GM19397 (cell line): Measurements from ENCODE around the gene ATP5PD.

Experiments used
- ATAC-seq: cut with Tn5 transposase; IDR thresholded peaks from one replicate; pipeline ENCODE4 v1.9.1; 2021; ENCODE audit warnings: mild to moderate bottlenecking, moderate library complexity; ENCODE audit not compliant: unreplicated experiment

ATP5PD gene

DNA sequence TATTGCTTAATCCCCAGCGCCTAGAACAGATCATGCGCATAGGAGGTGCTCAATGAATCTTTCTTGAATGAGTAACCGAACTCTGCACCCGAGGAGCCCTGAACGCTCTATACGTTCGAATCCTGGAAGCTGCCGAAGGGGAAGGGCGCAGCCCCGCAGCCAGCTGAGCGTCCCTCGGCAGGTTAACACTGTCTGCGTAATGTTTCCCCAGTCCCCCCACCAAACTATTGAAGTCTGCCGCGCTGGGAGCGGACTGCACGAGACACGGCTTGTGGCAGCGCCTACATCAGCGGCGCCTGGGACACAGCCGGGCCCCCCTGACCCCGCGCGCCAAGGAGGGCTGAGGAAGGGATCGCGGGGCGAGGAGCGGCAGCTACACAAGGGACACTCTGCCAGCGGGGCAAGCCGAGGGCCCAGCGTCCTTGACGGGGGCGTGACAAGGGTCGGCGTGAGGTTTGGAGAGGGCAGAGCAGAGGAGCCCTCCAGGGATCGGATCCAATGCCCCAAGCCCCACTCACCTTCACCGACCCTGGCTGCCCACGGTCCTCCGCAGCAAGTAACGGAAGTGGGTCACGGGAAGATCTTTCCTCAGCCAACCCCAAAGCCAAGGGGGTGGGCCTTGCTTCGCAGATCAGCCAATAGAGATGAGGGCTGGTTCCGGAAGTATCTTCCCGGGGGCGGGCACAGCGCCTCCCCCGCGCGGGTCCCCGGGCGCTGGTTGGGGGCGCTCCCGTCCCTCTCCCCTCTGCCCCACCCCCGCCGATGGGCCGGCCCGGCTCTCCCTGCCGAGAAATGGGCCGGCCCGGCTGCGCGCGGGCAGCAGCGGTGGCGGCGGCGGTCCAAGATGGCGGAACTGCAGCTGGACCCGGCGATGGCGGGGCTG, at the start of gene ATP5PD, which contains the start of gene KCTD2:
Gene ATP5PD (minus strand): TSS at position 563 of the 883 bp plus-strand sequence. CDS start 4,319 bp downstream, outside the sequence.
Gene KCTD2 (plus strand): TSS at position 819 of the 883 bp plus-strand sequence. CDS start 26 bp downstream, at position 845.
- ATAC-seq = peak; percentile 90

- no peak for ATAC-seq
These were observed 49.4 kb upstream of the ATP5PD start for GRCh38 chr17:75096082-75096625.

- no peak for ATAC-seq
These were observed 48.2 kb upstream of the ATP5PD start for GRCh38 chr17:75094871-75095399.

DNA sequence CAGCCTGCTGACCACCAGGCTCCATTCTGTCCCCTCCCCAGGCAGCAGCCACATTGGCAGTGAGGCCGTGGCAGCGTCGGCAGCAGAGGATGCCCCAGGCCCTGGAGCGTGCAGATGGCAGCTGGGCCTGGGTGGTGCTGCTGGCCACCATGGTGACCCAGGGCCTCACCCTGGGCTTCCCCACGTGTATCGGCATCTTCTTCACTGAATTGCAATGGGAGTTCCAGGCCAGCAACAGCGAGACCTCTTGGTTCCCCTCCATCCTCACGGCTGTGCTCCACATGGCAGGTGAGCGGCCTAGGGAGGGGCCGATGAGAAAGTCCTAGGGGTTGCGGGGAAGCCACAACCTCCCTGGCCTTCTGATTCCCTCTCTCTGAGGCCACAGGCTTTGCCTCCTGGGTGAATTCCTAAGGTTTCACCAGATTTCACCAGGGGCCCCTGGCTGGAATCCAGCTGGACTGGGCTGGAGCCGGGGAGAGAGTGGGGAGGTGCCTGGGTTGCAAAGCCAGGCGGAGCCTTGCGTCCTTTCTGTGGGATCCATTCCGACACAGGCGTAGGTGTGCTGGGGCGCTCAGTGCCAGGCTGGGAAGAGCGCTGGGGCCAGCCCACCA, 46.9 kb upstream of the ATP5PD start:
- ATAC-seq = no peak

- ATAC-seq = no peak
These were observed 45.1 kb upstream of the ATP5PD start for GRCh38 chr17:75091855-75092327.

DNA sequence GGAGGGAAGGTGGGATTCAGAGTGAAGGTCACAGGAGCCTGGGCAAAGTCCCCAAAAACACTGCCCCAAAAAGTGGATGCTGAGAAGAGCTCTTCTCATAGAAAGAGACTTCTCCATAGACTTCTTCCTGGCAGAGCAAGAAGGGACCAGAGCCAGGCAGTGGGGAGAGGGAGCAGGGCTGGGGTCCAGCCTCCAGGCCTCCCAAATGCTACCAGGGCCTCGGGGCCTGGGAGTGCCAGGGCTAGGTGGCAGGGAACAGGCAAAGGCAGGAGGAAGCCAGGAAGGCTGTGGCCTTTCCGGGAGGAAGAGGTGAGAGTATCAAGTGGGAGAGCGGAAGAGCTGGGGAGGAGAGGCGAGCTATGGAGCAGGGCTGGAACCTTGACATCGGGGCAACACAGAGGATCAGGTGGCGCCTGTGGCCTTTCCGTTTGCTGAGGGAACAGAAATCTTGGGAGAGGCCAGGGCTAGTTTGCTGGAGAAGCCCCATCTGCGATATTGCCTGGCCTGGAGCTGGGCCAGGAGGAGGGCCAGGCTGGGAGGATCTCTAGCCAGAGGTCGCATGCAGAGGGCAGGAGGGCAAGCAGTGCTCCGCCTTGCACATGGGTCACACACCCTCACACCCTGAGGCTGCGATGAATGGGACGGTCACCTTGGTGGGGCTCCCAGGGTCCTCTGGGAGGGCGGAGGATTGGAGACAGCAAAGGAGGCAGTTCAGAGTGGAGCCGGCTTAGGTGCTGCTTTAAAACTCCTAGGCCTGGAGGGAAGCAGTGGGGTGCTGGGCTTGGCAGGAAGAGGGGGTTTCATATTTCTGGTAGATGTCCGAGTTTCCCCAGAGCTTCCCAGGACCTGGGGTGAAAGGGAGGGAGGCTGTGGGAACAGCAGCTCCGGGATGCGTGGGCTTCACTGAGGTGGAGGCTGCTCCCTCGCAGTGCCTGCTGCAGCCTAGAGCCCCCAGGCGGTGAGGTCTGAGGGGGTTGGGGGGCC, 44.4 kb upstream of the ATP5PD start:
- no peak for ATAC-seq

DNA sequence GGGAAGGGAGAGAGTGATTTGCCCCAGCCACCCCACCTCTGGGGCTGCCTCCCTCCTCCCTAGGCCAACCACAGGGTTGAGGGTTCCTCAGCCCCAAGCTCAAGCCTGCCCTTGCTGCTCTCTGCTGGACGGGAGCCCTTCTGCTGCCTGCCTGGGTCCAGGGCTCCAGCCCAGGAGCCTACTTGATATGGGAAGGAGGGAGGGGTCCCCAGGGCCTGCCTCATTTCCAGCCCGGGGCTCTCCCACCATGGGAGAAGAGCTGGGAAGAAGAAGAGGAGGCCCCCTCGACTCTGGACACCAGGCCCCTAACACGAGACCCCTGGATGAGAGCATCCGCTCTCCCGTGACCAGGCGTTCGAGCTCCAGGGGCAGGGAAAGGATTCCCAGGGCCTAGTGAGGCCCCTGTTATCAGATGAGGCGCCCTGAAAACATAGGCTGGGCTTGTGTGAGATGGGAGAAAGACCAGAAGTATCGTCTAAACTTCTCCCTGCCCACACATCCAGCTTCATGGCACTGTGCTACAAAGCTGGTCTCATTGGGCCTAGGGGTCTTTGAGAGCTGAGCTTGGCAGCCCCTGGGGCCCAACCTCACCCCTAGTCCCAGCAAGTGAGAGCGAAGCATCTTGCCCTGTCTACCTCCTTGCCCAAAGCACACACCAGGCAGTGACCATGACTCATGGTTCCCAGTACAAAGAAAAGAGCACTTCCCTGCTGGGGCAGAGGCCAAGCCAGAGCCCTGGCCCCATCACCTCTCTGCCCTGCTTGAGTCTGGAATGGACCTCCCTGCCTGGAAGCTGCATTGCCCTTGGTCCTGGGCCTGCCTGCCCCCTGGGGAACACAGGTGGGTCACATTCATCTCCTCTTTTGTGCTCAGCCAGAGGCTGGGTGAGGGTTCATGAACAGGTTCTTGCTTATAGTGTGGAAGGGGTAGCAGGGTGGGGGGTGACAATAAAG, 42.0 kb upstream of the ATP5PD start:
- no peak for ATAC-seq

- no peak for ATAC-seq
These were observed 41.0 kb upstream of the ATP5PD start, which contains the start of gene SLC16A5 for GRCh38 chr17:75087558-75088453. Gene SLC16A5, plus strand, starts transcription at chr17:75087954. Its CDS starts 5,683 bp downstream, at chr17:75093637.

DNA sequence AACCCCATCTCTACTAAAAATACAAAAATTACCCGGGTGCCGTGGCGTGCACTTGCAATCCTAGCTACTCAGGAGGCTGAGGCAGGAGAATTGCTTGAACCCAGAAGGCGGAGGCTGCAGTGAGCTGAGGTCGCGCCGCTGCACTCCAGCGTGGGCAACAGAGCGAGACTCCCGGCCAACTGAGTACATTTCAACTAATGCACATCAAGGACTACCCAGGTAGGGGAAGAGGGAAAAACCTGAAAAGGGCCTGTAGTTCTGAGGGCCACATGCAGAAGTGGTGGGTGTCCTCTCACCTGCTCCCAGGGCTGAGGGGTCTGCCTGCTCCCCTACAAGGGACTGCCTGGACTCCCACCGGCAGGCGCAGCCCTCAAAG, 40.4 kb upstream of the ATP5PD start:
- no peak for ATAC-seq

GRCh38 chr17:75086496-75087181, 39.9 kb upstream of the ATP5PD start:
- ATAC-seq = no peak

- no peak for ATAC-seq
These were observed 37.4 kb upstream of the ATP5PD start for GRCh38 chr17:75084039-75084660.

DNA sequence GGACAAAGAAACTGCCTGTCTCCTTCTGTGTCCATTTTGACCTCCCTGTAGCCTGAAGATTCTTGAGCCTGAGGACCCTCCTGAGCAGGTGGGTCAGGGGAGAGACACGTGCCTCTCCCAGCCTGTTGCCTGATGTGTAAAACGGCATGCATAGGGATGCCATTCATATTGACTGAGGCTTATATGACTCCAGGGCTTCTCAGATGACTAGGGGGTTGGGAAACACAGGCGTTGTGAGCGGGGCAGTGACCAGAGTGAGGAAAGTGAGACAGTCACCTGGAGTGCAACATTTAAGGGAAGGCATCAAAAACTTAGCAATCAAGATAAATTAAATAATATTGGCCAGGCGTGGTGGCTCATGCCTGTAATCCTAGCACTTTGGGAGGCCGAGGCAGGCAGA, 35.9 kb upstream of the ATP5PD start:
- no peak for ATAC-seq

DNA sequence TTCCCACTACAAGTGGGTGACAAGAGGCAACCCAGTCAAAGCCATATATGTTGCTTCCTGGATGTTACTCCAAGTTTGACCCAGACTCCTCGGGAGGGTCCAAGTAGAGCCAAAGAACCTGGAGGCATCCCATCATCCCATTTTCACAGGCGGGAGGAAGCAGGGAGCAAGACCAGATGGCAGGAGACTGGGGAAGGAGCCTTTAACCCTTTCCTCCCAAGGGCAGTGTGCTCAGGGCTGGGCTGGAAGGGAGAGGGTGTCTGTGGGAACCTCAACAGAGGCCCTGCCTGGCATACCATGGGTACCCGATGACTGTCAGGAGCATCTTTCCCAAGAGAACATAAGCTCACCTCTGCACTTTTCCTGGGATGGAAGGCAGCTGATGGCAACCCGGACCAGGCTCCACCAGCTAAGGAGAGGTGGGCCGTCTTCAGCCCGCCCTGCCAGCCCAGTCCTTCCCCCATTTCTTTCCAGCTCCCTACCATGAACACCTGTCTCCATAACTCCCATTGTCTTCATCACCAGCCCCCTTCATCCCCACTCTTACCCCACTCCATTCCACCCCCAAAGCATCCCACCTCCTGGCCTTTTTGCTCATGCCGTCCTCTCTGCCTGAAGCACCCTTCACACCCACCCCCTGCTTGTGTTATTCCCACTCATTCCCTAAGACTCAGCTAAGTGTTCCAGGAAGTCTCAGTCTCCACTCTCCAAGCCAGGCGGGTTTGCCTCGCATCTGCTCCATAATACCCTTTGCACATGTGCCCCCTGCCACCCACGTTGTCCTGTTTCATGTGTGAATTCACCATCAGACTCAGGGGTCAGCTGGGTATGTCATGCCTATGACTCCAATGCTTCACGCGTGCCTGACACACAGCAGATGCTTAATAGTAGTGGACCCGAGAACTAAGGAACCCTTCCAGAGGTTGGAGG, 35.1 kb upstream of the ATP5PD start:
- no peak for ATAC-seq

- ATAC-seq = no peak
These were observed 32.2 kb upstream of the ATP5PD start for GRCh38 chr17:75079023-75079373.

DNA sequence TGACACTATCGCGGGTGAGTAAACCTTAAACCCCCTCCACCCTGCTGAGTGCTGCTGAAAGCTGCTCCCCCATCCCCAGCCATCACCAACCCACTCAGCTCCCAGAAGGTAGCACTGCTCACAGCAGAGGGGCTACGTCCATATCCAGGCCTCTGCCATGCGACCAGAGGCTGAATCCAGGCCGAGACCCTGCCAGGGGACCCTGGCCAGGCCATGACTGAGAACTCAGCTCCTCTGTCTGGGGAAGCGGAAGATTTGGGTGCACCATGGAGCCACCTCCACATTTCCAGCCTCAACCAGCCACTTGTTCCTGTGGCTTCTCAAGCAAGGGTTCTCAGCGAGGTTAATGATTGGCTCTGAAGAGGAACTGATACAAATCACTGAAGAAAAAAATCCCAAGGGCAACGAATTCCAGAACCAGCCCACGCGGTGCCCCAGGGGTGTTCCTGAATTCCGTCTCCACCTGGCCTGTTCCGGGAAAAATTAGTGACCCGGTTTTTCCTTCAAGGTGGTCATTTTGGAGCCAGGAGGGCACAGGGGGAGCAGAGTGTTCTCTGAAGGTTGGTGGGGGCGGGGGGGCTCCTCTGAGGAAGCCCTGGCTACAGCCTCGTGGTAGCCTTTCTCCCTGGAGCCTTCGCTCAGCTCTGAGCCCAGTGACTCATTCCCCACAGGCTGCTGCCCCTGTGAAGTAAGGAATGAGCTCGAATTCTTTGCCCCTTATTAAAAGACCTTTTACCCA, 31.7 kb upstream of the ATP5PD start:
- peak; percentile 51 for ATAC-seq
